Measurements from ENCODE around the gene ATP11C. TPM values are rescaled to one million over a fixed set of nuclear protein-coding genes. Genes with fewer than 3 reads are reported as not detected.

ATP11C gene
- total RNA-seq, 5 donors from 2014 or later (not counting 1 experiment from before 2014, with no cell fraction given) = 18.4 to 27.1 (median 23.1) TPM

- H3K9me3 ChIP-seq = no peaks in the 10 kb centered on the region
- H3K4me3 Mint-ChIP-seq = no peak overlapping the region
- WGBS (ENCODE audit: insufficient coverage) = no CpG with 5 or more reads among the region's 3 CpGs
- no peak for ATAC-seq (replicated peaks in 1 of 4)
- H3K36me3 ChIP-seq (ENCODE audit: control insufficient read depth in 2 of 2, extremely low read depth in 1 of 2, insufficient read depth in 1 of 2, low read length in 1 of 2) = no peaks in the 10 kb centered on the region
- ChIA-PET POLR2A (no interaction called here), CTCF (no interaction called here)
- no peak overlapping the region for H3K27ac ChIP-seq (ENCODE audit: low read length)
- H3K36me3 Mint-ChIP-seq = peaks cover 8% of the 10 kb centered on the region
- H3K4me1 ChIP-seq (ENCODE audit: control insufficient read depth in 1 of 2, extremely low read depth in 1 of 2, insufficient read depth in 2 of 2, low read length in 2 of 2) = no peaks in the 10 kb centered on the region
- H3K4me1 Mint-ChIP-seq = no peaks in the 10 kb centered on the region
- no peak for DNase-seq
- H3K27me3 ChIP-seq (replicated peaks in 1 of 2; ENCODE audit: control insufficient read depth in 2 of 2, extremely low read depth in 1 of 2, insufficient read depth in 2 of 2, low read length in 1 of 2) = no peaks in the 10 kb centered on the region
- H3K4me3 ChIP-seq (ENCODE audit: control insufficient read depth in 1 of 2, extremely low read depth in 1 of 2, low read length in 1 of 2) = no peak overlapping the region
- H3K27ac Mint-ChIP-seq = no peak overlapping the region
- peaks cover 0 to 10% (median 0%) of the 10 kb centered on the region in 3 donors for H3K9me3 Mint-ChIP-seq
- peaks cover 0 to 8% of the 10 kb centered on the region in 2 donors for H3K27me3 Mint-ChIP-seq
Observed at GRCh38 chrX:139680356-139680755, 252.5 kb downstream of the ATP11C start.

Other genes starting within 250 kb of the ATP11C start
- gene MCF2, start 224.9 kb downstream of the ATP11C start, total RNA-seq = 1 to 10 TPM in 1 of 5 donors, under 1 TPM in 4; 0.43 to 1.1 (median 0.82) TPM
- gene CXorf66, start 32.5 kb upstream of the ATP11C start, total RNA-seq = not detected

Measured in T-cell (primary cell).